T-helper 1 cell treated with Interleukin-12 subunit alpha and Interleukin-12 subunit beta and Interleukin-4 antibody, amounts not matched to agents 30 ng/mL and 1 ng/mL, for 36 hours (primary cell): ENCODE results near the gene ARID4B. TPM values are rescaled to one million over a fixed set of nuclear protein-coding genes. Genes with fewer than 3 reads are reported as not detected.
"Not testable (repeated sequence)": the region's sequence is repeated elsewhere in the genome, so short reads cannot be mapped to it uniquely, and the experiment has no call there.

ENCODE experiments used
- intact Hi-C: fragments of 100-400 bp; cut with micrococcal nuclease; formaldehyde crosslinking; loops from one replicate; pipeline ENCODE4 v1.15.1; 2024
- total RNA-seq: library from RNA; stranded (reverse); gene quantifications from 2 replicates; pipeline ENCODE4 v1.2.3, GENCODE V29; 2022

The ARID4B gene
- total RNA-seq, 1 donor from 2014 or later: 71.6 TPM

GRCh38 chr1:235299169-235299858 is 28.7 kb downstream of the ARID4B start:
- intact Hi-C loops: loop anchor here (2.0 to 10.0 kb wide), 3 partner anchors 13 to 845 kb away; partner anchors contain the start of genes B3GALNT2 and GPR137B

DNA sequence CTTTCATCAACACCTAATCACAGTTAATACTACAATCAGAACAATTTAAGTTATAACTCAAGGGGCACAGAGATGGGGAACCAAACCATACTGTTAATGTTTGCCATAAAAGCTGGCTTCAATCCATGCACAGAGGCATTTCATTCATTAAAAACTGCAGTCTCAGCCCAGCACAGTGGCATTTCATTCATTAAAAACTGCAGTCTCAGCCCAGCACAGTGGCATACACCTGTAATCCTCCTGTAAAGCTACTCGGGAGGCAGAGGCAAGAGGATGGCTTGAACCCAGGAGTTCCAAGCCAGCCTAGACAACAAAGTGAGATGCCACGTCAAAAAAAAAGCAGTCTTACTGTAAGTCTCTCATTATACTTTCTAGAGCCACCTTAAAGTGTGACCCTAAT is 29.2 kb downstream of the ARID4B start:
- intact Hi-C loops: loop anchor here (2.0 to 10.0 kb wide), 3 partner anchors 14 to 846 kb away; partner anchors contain the start of genes B3GALNT2 and GPR137B

- intact Hi-C loops: loop anchor here (1.0 to 10.0 kb wide), 6 partner anchors 8 to 847 kb away; partner anchors contain the start of genes ARID4B, B3GALNT2, GGPS1 and GPR137B
Measured at GRCh38 chr1:235297579-235297978, 30.4 kb downstream of the ARID4B start.

DNA sequence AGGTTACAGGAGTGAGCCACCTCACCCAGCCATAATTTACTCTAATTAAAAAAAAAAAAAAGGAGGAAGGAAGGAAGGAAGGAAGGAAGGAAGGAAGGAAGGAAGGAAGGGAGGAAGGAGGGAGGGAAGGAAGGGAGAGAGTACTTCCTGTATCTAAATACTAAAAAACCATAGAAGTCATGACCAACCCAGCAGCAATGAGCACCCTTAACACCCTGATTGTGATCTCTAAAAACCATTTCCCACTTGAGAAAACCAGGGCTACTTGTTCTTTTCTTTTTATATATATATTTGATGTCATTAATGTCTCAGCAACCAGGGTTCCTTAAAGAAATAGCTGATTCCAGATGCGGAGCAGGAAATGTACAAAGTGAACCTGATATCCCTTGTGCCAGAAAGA is 31.2 kb downstream of the ARID4B start:
- intact Hi-C loops: loop anchor here (1.0 to 10.0 kb wide), 6 partner anchors 9 to 848 kb away; partner anchors contain the start of genes ARID4B, B3GALNT2, GGPS1 and GPR137B

DNA sequence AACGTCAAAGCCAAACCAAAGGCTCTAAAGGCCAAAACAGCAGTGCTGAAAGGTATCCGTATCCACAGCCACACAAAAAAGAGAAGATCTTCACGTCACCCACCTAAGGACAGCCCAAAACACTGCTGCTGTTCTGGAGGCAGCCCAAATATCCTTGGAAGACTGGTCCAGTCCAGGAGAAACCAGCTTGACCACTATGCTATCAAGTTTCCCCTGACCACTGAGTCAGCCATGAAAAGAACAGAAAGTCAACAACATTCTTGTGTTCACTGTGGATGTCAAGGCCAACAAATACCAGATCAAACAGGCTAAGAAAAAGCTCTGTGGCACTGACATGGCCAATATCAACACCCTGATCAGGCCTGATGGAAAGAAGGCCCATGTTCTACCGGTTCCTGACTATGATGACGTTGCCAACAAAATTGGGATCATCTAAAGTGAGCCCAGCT is 32.1 kb downstream of the ARID4B start:
- intact Hi-C loops: loop anchor here (2.0 to 10.0 kb wide), 3 partner anchors 37 to 849 kb away; partner anchors contain the start of genes B3GALNT2 and GPR137B

GRCh38 chr1:235293322-235293942 is 34.5 kb downstream of the ARID4B start:
- intact Hi-C loops: loop anchor here (10.0 kb wide), 1 partner anchor 851 kb away; the partner anchor contains the start of gene GPR137B

- intact Hi-C loops: loop anchor here (10.0 kb wide), 1 partner anchor 852 kb away; the partner anchor contains the start of gene GPR137B
Measured at GRCh38 chr1:235292790-235293189, 35.2 kb downstream of the ARID4B start.

DNA sequence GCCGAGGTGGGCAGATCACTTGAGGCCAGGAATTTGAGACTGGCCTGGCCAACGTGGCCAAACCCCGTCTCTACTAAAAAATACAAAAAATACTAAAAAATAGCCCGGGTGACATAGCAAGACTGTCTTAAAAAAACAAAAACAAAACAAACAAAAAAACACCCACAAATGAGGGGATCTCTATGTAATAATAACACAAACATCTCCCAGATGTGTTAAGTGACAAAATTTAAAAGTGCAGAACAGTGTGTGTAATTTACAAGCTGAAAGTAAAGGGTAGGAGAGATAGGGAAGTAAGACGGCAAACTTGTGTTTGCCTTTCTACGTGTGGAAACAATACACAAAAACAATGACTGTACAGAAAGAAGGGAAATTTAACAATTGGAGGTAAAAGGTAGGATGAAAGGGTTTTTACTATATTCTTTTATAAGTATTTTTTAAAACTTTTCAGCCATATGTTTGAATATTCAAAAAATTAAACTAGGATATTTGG is 36.3 kb downstream of the ARID4B start:
- intact Hi-C loops: loop anchor here (10.0 kb wide), 1 partner anchor 853 kb away; the partner anchor contains the start of gene GPR137B

DNA sequence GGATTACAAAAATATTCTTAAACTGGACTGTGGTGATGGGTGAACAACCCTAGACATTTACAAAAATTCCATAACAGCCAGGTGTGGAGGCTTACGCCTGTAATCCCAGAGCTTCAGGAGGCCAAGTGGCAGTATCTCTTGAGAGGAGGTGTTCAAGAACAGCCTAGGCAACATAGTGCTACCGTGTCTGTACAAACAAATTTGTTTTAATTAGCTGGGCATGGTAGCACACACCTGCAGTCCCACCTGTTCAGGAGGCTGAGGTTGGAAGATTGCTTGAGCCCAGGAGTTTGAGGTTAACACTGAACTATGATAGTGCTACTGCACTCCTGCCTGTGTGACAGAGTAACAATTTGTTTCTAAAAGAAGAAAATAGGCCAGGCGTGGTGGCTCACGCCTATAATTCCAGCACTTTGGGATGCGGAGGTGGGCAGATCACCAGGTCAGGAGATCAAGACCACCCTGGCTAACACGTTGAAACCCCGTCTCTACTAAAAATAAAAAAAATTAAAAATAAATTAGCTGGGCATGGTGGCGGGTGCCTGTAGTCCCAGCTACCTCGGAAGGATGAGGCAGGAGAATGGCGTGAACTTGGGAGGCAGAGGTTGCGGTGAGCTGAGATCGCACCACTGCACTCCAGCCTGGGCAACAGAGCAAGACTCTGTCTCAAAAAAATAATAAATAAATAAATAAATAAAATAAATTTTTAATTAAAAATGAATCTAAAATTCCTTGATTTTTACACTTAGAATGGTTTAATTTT is 37.1 kb downstream of the ARID4B start:
- intact Hi-C loops: loop anchor here (10.0 kb wide), 1 partner anchor 854 kb away; the partner anchor contains the start of gene GPR137B

DNA sequence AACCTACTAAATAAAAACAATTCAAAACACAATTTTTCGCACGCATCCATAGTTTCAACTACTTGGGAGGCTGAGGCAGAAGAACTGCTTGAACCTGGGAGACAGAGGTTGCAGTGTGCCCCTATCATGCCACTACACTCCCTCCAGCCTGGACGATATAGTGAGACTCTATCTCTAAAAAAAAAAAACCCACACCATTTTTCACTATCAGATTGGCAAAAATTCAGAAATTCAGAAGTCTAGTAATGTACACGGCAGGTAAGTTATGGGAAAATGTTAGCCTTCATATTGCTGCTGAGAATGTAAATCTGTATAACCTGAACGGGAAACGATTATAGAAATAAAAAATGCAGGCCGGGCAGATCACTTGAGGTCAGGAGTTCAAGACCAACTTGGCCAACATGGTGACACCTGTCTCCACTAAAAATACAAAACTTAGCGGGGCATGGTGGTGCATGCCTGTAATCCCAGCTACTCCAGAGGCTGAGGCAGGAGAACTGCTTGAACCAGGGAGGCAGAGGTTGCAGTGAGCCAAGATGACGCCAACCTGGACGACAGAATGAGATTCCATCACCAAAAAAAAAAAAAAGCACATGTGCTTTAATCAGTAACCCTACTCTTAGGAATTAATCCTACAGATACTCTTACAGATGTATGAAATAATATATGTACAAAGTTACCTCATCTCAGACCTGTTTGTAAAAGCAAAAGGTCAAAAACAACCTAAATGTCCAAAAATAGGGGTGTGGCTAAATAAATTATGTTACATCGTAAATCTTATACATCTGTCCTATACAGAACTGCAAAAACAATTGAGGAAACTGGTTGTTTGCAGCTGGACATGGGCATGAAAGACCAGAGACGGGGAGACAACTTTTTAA is 37.9 kb downstream of the ARID4B start:
- intact Hi-C loops: loop anchor here (10.0 kb wide), 1 partner anchor 855 kb away; the partner anchor contains the start of gene GPR137B

GRCh38 chr1:235287208-235287882 is 40.6 kb downstream of the ARID4B start:
- intact Hi-C loops: no loop called here

DNA sequence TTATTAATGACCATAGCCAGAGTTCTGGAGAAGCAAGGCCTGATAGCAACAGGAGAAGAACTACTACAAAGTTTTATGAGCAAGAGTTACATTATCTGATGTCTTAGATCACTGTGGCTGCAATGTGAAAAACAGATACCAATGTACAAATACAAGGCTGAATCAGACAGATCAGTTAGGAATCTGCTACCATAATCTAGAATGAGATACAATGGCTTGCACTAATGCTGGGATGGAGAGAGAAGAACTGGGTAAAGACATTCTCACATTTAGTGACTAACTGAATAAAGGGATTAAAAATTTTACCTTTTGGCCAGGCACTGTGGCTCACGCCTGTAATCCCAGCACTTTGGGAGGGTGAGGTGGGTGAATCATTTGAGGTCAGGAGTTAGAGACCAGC is 41.3 kb downstream of the ARID4B start:
- intact Hi-C loops: no loop called here

- intact Hi-C loops: no loop called here
Measured at GRCh38 chr1:235284231-235284769, 43.7 kb downstream of the ARID4B start.

- intact Hi-C loops: not testable (repeated sequence)
Measured at GRCh38 chr1:235283636-235284035, 44.3 kb downstream of the ARID4B start.

- intact Hi-C loops: no loop called here
Measured at GRCh38 chr1:235280467-235280866, 47.5 kb downstream of the ARID4B start.

GRCh38 chr1:235279694-235280093 is 48.3 kb downstream of the ARID4B start:
- intact Hi-C loops: loop anchor here (1.0 kb wide), 1 partner anchor 9 kb away; no protein-coding TSS in a partner anchor

DNA sequence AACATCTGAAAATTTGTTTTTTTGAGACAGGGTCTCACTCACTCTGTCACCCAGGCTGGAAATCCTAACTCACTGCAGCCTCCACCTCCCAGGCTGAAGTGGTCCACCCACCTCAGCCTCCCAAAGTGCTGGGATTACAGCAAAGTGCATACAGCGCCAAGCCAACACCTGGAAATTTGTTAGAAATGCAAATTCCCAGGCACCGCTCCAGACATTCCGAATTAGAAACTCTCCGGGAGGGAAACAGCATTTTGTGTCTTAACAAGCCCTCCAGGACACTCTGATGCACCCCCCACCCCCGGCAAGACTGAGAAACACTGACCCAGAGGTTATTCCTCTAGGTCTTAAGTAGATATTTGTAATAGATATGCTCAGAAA is 49.1 kb downstream of the ARID4B start:
- intact Hi-C loops: loop anchor here (1.0 kb wide), 2 partner anchors 9 kb away; no protein-coding TSS in a partner anchor

DNA sequence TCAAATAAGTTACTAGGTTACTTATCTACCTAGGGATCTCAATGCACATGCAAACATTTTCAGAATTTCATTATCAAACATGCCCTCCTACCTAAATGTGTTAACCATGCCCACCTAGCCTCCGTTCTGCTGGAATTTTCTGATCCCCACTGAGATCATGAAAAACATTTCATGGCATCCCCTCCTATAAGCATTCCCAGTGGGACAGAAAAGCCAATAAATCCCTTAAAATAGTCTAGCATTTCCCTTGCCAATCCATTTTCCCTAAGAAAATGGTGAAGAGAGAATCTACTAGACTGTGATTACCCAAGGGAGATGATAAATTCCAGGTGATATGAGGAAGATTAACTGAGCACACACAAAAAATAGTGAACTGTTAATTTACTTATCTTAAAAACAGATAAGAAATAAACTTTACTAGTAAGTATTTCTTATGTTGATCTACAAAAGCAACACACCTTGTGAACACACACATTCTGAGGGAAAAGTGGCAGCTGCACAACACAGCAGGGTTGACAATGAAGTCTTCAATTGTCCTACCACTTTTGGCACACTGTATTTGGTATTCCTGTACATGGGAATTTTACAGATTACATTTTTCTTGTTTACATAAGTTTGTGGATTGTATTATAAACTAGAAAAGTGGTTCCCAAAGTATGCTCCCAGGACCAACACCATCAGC is 49.6 kb downstream of the ARID4B start:
- intact Hi-C loops: loop anchor here (1.0 kb wide), 1 partner anchor 8 kb away; no protein-coding TSS in a partner anchor
